G401.6 (cell line): ENCODE measurements around the gene NDUFS8.

ENCODE experiments used
- FAIRE-seq: peaks from 2 replicates; lab custom pipeline; 2012; peaks lifted over from hg19 to GRCh38; lab: Jason Lieb, UNC

The NDUFS8 gene

DNA sequence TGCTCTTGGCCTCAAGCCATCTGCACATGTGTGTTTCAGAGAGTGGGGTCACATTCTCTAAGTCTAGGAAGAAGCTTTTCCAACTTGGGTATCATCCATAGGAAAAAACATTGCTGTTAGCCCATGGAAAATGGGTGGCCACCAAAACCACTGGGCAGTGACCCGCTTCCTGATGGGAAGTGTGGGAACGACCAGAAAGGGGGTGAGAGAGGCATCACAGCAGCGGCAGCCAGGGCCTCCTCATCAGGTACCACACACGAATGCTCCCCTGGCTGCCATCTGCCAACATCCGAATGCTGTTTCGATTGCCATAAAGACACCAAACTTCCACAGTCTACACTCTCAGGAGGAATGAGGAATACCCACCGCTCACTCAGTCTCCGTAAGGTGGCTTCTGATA lies 50.4 kb downstream of the NDUFS8 start:
- FAIRE-seq = no peak

DNA sequence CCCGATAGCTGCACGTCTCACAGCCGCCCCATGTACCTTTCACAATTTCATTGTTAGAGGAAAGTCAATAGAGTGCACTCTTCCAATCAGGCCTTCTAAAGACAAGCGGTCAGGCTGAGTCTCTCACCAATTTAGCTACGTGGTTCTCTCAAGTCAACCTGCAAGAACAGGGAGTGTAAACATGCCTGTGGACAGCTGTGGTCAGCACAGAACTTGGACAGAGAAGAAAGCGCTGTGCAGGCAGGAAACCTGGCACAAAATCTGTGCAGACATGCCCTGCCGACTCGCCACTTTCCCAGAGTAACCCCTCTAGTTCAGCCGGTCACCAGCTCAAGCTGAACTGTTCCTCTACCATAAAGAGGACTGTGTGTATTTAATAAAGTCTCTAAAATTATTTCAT lies 51.2 kb downstream of the NDUFS8 start:
- FAIRE-seq = no peak

DNA sequence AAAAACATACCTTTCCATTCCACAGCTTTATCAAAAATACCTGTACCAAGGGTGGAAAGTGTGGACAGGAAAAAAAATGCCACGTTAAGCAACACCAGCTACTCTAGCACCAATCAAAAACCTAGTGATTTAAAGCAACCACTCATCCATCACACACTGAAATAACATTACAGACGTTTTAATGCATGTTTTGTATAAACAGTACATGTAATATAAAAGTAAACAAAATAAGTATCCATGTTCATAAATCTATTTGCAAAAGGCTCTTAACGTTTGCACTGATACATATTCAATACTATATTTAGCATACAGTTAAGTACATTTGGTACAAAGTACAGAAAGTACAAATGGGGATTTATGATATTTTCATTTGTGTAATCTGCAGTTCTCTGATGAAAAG lies 52.0 kb downstream of the NDUFS8 start:
- no peak for FAIRE-seq

DNA sequence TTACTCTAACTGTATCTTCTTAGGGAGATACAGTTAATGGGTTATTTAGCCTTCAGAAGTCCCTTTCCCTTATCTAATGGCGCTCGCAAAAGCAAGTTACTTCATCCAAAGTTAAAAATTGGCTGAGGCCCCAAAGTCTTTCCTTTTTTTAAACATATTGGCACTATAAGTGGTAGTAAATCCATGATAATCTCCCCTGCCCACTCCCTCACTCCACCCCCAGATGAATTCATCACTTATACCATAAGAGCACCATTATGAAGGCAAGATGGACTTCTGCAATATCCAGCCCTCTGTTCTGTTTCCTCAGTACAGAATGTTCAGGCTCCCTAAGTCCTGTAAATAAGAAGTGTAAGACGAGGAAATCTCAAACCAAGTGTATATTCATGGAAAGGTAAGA lies 53.0 kb downstream of the NDUFS8 start:
- no peak for FAIRE-seq
